Measurements from ENCODE around the gene MYLK4.

The MYLK4 gene

DNA sequence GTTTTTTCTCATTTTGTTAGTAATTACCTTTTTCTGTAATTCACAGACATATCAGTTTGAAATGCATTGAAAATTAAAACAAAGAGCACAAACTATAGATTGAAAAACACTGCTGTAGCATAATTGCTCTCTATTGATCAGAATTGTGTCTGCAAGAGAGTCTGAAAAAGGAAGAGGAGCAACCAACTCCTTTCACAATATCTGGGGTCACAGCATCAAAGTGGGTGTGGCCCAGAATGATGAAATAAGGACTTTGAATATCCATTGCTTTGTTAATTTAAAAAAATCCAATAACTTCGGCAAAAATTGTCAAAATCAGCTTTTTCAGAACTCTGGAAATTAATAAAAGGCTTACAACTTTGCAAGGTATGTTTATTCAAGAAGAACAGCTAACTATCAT lies 99.2 kb downstream of the MYLK4 start:
- H3K4me3 ChIP-seq (ENCODE audit: low read length): no peak overlapping the region
- no peak overlapping the region for H3K4me2 ChIP-seq (ENCODE audit: low read length)
- no peaks in the 10 kb centered on the region for H3K79me2 ChIP-seq (ENCODE audit: control insufficient read depth, low read length)
- H3K9me3 ChIP-seq (ENCODE audit: control insufficient read depth, insufficient read depth, low read length): no peaks in the 10 kb centered on the region
- H3K27ac ChIP-seq (ENCODE audit: low read depth, low read length): no peak overlapping the region
- no peak for TF ChIP-seq EZH2phosphoT487 (IDR thresholded peaks at IDR 0.05; ENCODE audit: borderline replicate concordance, low read length)
- TF ChIP-seq, protein P1, sequence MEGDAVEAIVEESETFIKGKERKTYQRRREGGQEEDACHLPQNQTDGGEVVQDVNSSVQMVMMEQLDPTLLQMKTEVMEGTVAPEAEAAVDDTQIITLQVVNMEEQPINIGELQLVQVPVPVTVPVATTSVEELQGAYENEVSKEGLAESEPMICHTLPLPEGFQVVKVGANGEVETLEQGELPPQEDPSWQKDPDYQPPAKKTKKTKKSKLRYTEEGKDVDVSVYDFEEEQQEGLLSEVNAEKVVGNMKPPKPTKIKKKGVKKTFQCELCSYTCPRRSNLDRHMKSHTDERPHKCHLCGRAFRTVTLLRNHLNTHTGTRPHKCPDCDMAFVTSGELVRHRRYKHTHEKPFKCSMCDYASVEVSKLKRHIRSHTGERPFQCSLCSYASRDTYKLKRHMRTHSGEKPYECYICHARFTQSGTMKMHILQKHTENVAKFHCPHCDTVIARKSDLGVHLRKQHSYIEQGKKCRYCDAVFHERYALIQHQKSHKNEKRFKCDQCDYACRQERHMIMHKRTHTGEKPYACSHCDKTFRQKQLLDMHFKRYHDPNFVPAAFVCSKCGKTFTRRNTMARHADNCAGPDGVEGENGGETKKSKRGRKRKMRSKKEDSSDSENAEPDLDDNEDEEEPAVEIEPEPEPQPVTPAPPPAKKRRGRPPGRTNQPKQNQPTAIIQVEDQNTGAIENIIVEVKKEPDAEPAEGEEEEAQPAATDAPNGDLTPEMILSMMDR (IDR thresholded peaks at IDR 0.05; ENCODE audit: low read depth, low read length, poor library complexity, severe bottlenecking): no peak
- no peaks in the 10 kb centered on the region for H3K36me3 ChIP-seq (ENCODE audit: control insufficient read depth, low read length)
- peaks cover 22% of the 10 kb centered on the region for H3K27me3 ChIP-seq (ENCODE audit: control insufficient read depth, low read length)
- no peaks in the 10 kb centered on the region for H4K20me1 ChIP-seq (ENCODE audit: control insufficient read depth, insufficient read depth, low read depth, low read length)
- H3F3A ChIP-seq (ENCODE audit: control insufficient read depth, insufficient read depth): no peaks in the 10 kb centered on the region
- no peaks in the 10 kb centered on the region for H3K9me2 ChIP-seq (replicated peaks; ENCODE audit: control insufficient read depth, low read length)
- H3K4me1 ChIP-seq (ENCODE audit: control insufficient read depth, low read length): no peaks in the 10 kb centered on the region

- Histone ChIP-seq H3K4me3 (ENCODE audit: low read length) (no peak overlapping the region), H3K9me3 (ENCODE audit: control insufficient read depth, insufficient read depth, low read length) (no peaks in the 10 kb centered on the region), H4K20me1 (ENCODE audit: control insufficient read depth, insufficient read depth, low read depth, low read length) (no peaks in the 10 kb centered on the region), H3K27me3 (ENCODE audit: control insufficient read depth, low read length) (peaks cover 22% of the 10 kb centered on the region), H3K79me2 (ENCODE audit: control insufficient read depth, low read length) (no peaks in the 10 kb centered on the region), H3K4me2 (ENCODE audit: low read length) (no peak overlapping the region), H3K27ac (ENCODE audit: low read depth, low read length) (no peak overlapping the region), H3K9me2 (replicated peaks; ENCODE audit: control insufficient read depth, low read length) (no peaks in the 10 kb centered on the region), H3K4me1 (ENCODE audit: control insufficient read depth, low read length) (no peaks in the 10 kb centered on the region), H3K36me3 (ENCODE audit: control insufficient read depth, low read length) (no peaks in the 10 kb centered on the region), H3F3A (ENCODE audit: control insufficient read depth, insufficient read depth) (no peaks in the 10 kb centered on the region)
- no peak for TF ChIP-seq EZH2phosphoT487 (IDR thresholded peaks at IDR 0.05; ENCODE audit: borderline replicate concordance, low read length)
- TF ChIP-seq, protein P1 (IDR thresholded peaks at IDR 0.05; ENCODE audit: low read depth, low read length, poor library complexity, severe bottlenecking): no peak
These were observed 104.4 kb downstream of the MYLK4 start for GRCh38 chr6:2646346-2646745.

GRCh38 chr6:2643935-2644539 lies 106.7 kb downstream of the MYLK4 start:
- TF ChIP-seq, protein P1 (IDR thresholded peaks at IDR 0.05; ENCODE audit: low read depth, low read length, poor library complexity, severe bottlenecking): no peak
- no peak for TF ChIP-seq EZH2phosphoT487 (IDR thresholded peaks at IDR 0.05; ENCODE audit: borderline replicate concordance, low read length)
- H3K4me2 ChIP-seq (ENCODE audit: low read length): no peak overlapping the region

More at GRCh38 chr6:2643935-2644539, 106.7 kb downstream of the MYLK4 start:
- Histone ChIP-seq H3K27ac (ENCODE audit: low read depth, low read length) (no peak overlapping the region), H3K4me3 (ENCODE audit: low read length) (no peak overlapping the region), H3K79me2 (ENCODE audit: control insufficient read depth, low read length) (no peaks in the 10 kb centered on the region), H3F3A (ENCODE audit: control insufficient read depth, insufficient read depth) (no peaks in the 10 kb centered on the region), H4K20me1 (ENCODE audit: control insufficient read depth, insufficient read depth, low read depth, low read length) (no peaks in the 10 kb centered on the region), H3K9me3 (ENCODE audit: control insufficient read depth, insufficient read depth, low read length) (no peaks in the 10 kb centered on the region), H3K27me3 (ENCODE audit: control insufficient read depth, low read length) (peaks cover 24% of the 10 kb centered on the region), H3K9me2 (replicated peaks; ENCODE audit: control insufficient read depth, low read length) (no peaks in the 10 kb centered on the region), H3K36me3 (ENCODE audit: control insufficient read depth, low read length) (no peaks in the 10 kb centered on the region), H3K4me1 (ENCODE audit: control insufficient read depth, low read length) (no peaks in the 10 kb centered on the region)
